ENCODE data around the gene NFATC4.

The NFATC4 gene

DNA sequence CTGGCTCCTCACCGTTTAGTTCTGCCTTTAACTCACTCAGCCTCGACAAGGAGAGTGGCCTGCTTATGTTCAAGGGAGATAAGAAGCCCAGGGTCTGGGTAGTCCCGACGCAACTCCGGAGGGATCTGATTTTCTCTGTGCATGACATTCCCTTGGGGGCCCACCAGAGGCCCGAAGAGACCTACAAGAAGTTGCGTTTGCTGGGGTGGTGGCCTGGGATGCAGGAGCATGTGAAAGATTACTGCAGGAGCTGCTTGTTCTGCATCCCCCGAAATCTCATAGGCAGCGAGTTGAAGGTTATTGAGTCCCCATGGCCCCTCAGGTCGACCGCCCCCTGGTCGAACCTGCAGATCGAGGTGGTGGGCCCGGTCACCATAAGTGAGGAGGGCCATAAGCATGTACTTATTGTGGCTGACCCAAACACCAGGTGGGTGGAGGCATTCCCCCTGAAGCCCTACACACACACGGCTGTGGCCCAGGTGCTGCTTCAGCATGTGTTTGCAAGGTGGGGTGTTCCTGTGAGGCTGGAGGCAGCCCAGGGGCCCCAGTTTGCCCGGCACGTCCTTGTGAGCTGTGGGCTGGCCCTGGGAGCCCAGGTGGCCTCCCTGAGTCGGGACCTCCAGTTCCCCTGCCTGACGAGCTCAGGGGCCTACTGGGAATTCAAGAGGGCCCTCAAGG, 48.4 kb downstream of the NFATC4 start:
- Histone ChIP-seq H2AFZ (ENCODE audit: low read depth, low read length) (no peak overlapping the region), H3K27me3 (ENCODE audit: insufficient read depth, low read length) (peaks cover 28% of the 10 kb centered on the region), H3K9me3 (ENCODE audit: low read length) (no peaks in the 10 kb centered on the region), H3K4me3 (ENCODE audit: low read length) (no peak overlapping the region), H3K36me3 (ENCODE audit: insufficient read depth, low read length) (no peaks in the 10 kb centered on the region), H3K4me1 (ENCODE audit: insufficient read depth, low read length) (no peaks in the 10 kb centered on the region)

GRCh38 chr14:24416932-24417619, 49.1 kb downstream of the NFATC4 start:
- H3K4me1 ChIP-seq (ENCODE audit: insufficient read depth, low read length) = no peaks in the 10 kb centered on the region
- no peaks in the 10 kb centered on the region for H3K9me3 ChIP-seq (ENCODE audit: low read length)
- no peak overlapping the region for H3K4me3 ChIP-seq (ENCODE audit: low read length)
- H2AFZ ChIP-seq (ENCODE audit: low read depth, low read length) = no peak overlapping the region
- H3K36me3 ChIP-seq (ENCODE audit: insufficient read depth, low read length) = no peaks in the 10 kb centered on the region
- H3K27me3 ChIP-seq (ENCODE audit: insufficient read depth, low read length) = peaks cover 28% of the 10 kb centered on the region

- H2AFZ ChIP-seq (ENCODE audit: low read depth, low read length) = no peak overlapping the region
- no peaks in the 10 kb centered on the region for H3K9me3 ChIP-seq (ENCODE audit: low read length)
- no peak overlapping the region for H3K4me3 ChIP-seq (ENCODE audit: low read length)
- H3K4me1 ChIP-seq (ENCODE audit: insufficient read depth, low read length) = no peaks in the 10 kb centered on the region
- H3K27me3 ChIP-seq (ENCODE audit: insufficient read depth, low read length) = peaks cover 35% of the 10 kb centered on the region
- H3K36me3 ChIP-seq (ENCODE audit: insufficient read depth, low read length) = no peaks in the 10 kb centered on the region
Measured at GRCh38 chr14:24417832-24418491, 50.0 kb downstream of the NFATC4 start.

GRCh38 chr14:24418492-24418873, 50.5 kb downstream of the NFATC4 start:
- Histone ChIP-seq H3K4me1 (ENCODE audit: insufficient read depth, low read length) (no peaks in the 10 kb centered on the region), H2AFZ (ENCODE audit: low read depth, low read length) (no peak overlapping the region), H3K9me3 (ENCODE audit: low read length) (no peaks in the 10 kb centered on the region), H3K36me3 (ENCODE audit: insufficient read depth, low read length) (no peaks in the 10 kb centered on the region), H3K27me3 (ENCODE audit: insufficient read depth, low read length) (peaks cover 37% of the 10 kb centered on the region), H3K4me3 (ENCODE audit: low read length) (no peak overlapping the region)

DNA sequence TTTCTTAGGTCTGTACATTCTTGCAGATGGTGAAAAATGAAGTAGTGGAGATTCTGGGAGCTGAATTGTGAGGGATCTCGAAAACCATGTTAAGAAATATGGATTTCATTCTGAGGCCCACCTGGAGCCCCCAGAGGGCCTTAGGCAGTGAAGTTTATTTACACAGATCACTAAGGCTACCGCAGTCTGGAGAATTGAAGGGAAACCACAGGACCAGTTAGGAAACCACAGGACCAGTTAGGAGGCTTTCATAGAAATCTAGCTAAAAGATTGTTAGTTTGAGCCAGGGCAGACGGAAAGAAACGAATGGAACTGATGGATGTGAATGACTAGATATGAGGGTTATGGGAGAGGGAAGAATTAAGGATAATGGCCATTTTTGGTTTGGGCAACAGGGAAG, 54.3 kb downstream of the NFATC4 start:
- no peaks in the 10 kb centered on the region for H3K36me3 ChIP-seq (ENCODE audit: insufficient read depth, low read length)
- H2AFZ ChIP-seq (ENCODE audit: low read depth, low read length) = no peak overlapping the region
- no peak overlapping the region for H3K4me3 ChIP-seq (ENCODE audit: low read length)
- no peaks in the 10 kb centered on the region for H3K4me1 ChIP-seq (ENCODE audit: insufficient read depth, low read length)
- peaks cover 50% of the 10 kb centered on the region for H3K27me3 ChIP-seq (ENCODE audit: insufficient read depth, low read length)
- no peaks in the 10 kb centered on the region for H3K9me3 ChIP-seq (ENCODE audit: low read length)

- Histone ChIP-seq H3K9me3 (ENCODE audit: low read length) (no peaks in the 10 kb centered on the region), H3K4me3 (ENCODE audit: low read length) (no peak overlapping the region), H3K27me3 (ENCODE audit: insufficient read depth, low read length) (peaks cover 46% of the 10 kb centered on the region), H2AFZ (ENCODE audit: low read depth, low read length) (no peak overlapping the region), H3K36me3 (ENCODE audit: insufficient read depth, low read length) (no peaks in the 10 kb centered on the region), H3K4me1 (ENCODE audit: insufficient read depth, low read length) (no peaks in the 10 kb centered on the region)
Measured at GRCh38 chr14:24422694-24423601, 55.0 kb downstream of the NFATC4 start.

DNA sequence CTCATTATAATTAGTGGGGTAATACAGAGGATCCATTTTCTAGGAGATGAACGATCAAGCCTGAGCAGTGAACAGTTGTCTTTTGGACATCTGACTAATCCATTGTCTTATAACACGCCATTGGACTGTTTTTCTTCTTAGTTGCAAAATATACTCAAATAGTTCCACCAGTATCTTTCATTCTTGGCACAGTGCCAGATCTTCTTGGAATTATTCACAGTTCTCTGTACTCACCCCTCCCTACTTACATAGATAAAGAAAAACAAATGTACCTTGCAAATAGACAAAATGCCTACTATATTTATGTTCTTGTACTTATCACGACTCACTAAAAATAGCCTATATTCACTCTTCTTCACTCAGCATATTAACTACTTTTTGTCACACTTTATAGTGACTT, 57.7 kb downstream of the NFATC4 start:
- Histone ChIP-seq H2AFZ (ENCODE audit: low read depth, low read length) (no peak overlapping the region), H3K36me3 (ENCODE audit: insufficient read depth, low read length) (no peaks in the 10 kb centered on the region), H3K9me3 (ENCODE audit: low read length) (no peaks in the 10 kb centered on the region), H3K27me3 (ENCODE audit: insufficient read depth, low read length) (peaks cover 23% of the 10 kb centered on the region), H3K4me1 (ENCODE audit: insufficient read depth, low read length) (peaks cover 7% of the 10 kb centered on the region), H3K4me3 (ENCODE audit: low read length) (no peak overlapping the region)

- no peaks in the 10 kb centered on the region for H3K36me3 ChIP-seq (ENCODE audit: insufficient read depth, low read length)
- no peaks in the 10 kb centered on the region for H3K9me3 ChIP-seq (ENCODE audit: low read length)
- no peak overlapping the region for H2AFZ ChIP-seq (ENCODE audit: low read depth, low read length)
- peaks cover 9% of the 10 kb centered on the region for H3K4me1 ChIP-seq (ENCODE audit: insufficient read depth, low read length)
- H3K27me3 ChIP-seq (ENCODE audit: insufficient read depth, low read length) = peaks cover 22% of the 10 kb centered on the region
- no peak overlapping the region for H3K4me3 ChIP-seq (ENCODE audit: low read length)
Measured at GRCh38 chr14:24426150-24426911, 58.3 kb downstream of the NFATC4 start.

GRCh38 chr14:24426912-24427536, 59.0 kb downstream of the NFATC4 start:
- Histone ChIP-seq H3K9me3 (ENCODE audit: low read length) (no peaks in the 10 kb centered on the region), H3K36me3 (ENCODE audit: insufficient read depth, low read length) (no peaks in the 10 kb centered on the region), H3K27me3 (ENCODE audit: insufficient read depth, low read length) (peaks cover 22% of the 10 kb centered on the region), H2AFZ (ENCODE audit: low read depth, low read length) (no peak overlapping the region), H3K4me1 (ENCODE audit: insufficient read depth, low read length) (peaks cover 9% of the 10 kb centered on the region), H3K4me3 (ENCODE audit: low read length) (no peak overlapping the region)

GRCh38 chr14:24427537-24428508, 59.8 kb downstream of the NFATC4 start:
- Histone ChIP-seq H2AFZ (ENCODE audit: low read depth, low read length) (no peak overlapping the region), H3K27me3 (ENCODE audit: insufficient read depth, low read length) (peaks cover 17% of the 10 kb centered on the region), H3K36me3 (ENCODE audit: insufficient read depth, low read length) (peaks cover 6% of the 10 kb centered on the region), H3K4me1 (ENCODE audit: insufficient read depth, low read length) (peaks cover 9% of the 10 kb centered on the region), H3K4me3 (ENCODE audit: low read length) (no peak overlapping the region), H3K9me3 (ENCODE audit: low read length) (no peaks in the 10 kb centered on the region)

GRCh38 chr14:24428628-24429394, 60.8 kb downstream of the NFATC4 start:
- H3K9me3 ChIP-seq (ENCODE audit: low read length) = no peaks in the 10 kb centered on the region
- no peak overlapping the region for H3K4me3 ChIP-seq (ENCODE audit: low read length)
- H2AFZ ChIP-seq (ENCODE audit: low read depth, low read length) = peak overlapping the region; percentile 84
- H3K27me3 ChIP-seq (ENCODE audit: insufficient read depth, low read length) = peaks cover 10% of the 10 kb centered on the region
- peaks cover 9% of the 10 kb centered on the region for H3K4me1 ChIP-seq (ENCODE audit: insufficient read depth, low read length)
- peaks cover 12% of the 10 kb centered on the region for H3K36me3 ChIP-seq (ENCODE audit: insufficient read depth, low read length)
